Measurements from ENCODE around the gene PLXNA4.

The PLXNA4 gene

GRCh38 chr7:132568962-132569361 lies 7.3 kb downstream of the PLXNA4 start:
- DNase-seq (ENCODE audit: low spot score): no peak
- CTCF ChIA-PET: no interaction called here
- no peak for TF ChIP-seq CTCF (conservative IDR thresholded peaks at IDR 0.05; ENCODE audit: low read depth)
- no peak overlapping the region for H3K27ac ChIP-seq
- POLR2A ChIA-PET (ENCODE audit: low non-redundant PET): no interaction called here

GRCh38 chr7:132565885-132566284 lies 10.4 kb downstream of the PLXNA4 start:
- ChIA-PET CTCF (interaction anchor here (1.1 kb wide), 1 partner anchor 247 kb away, joined by 5 read pairs; no protein-coding TSS in a partner anchor), POLR2A (ENCODE audit: low non-redundant PET) (no interaction called here)
- H3K27ac ChIP-seq: no peak overlapping the region
- no peak for DNase-seq (ENCODE audit: low spot score)
- no peak for TF ChIP-seq CTCF (conservative IDR thresholded peaks at IDR 0.05; ENCODE audit: low read depth)

- ChIA-PET CTCF (interaction anchor here (1.1 kb wide), 1 partner anchor 247 kb away, joined by 5 read pairs; no protein-coding TSS in a partner anchor), POLR2A (ENCODE audit: low non-redundant PET) (no interaction called here)
- TF ChIP-seq CTCF (conservative IDR thresholded peaks at IDR 0.05; ENCODE audit: low read depth): no peak
- no peak for DNase-seq (ENCODE audit: low spot score)
- no peak overlapping the region for H3K27ac ChIP-seq
Observed at GRCh38 chr7:132565441-132565840, 10.8 kb downstream of the PLXNA4 start.

- DNase-seq (ENCODE audit: low spot score): no peak
- POLR2A ChIA-PET (ENCODE audit: low non-redundant PET): no interaction called here
- CTCF ChIA-PET: interaction anchor here (1.1 kb wide), 1 partner anchor 246 kb away, joined by 5 read pairs; no protein-coding TSS in a partner anchor
- no peak for TF ChIP-seq CTCF (conservative IDR thresholded peaks at IDR 0.05; ENCODE audit: low read depth)
- no peak overlapping the region for H3K27ac ChIP-seq
Observed at GRCh38 chr7:132564849-132565248, 11.4 kb downstream of the PLXNA4 start.

- TF ChIP-seq CTCF (conservative IDR thresholded peaks at IDR 0.05; ENCODE audit: low read depth): no peak
- ChIA-PET POLR2A (ENCODE audit: low non-redundant PET) (no interaction called here), CTCF (no interaction called here)
- no peak overlapping the region for H3K27ac ChIP-seq
- no peak for DNase-seq (ENCODE audit: low spot score)
Observed at GRCh38 chr7:132564090-132564489, 12.2 kb downstream of the PLXNA4 start.

GRCh38 chr7:132562690-132563089 lies 13.6 kb downstream of the PLXNA4 start:
- no peak for DNase-seq (ENCODE audit: low spot score)
- H3K27ac ChIP-seq: no peak overlapping the region
- CTCF ChIA-PET: no interaction called here
- TF ChIP-seq CTCF (conservative IDR thresholded peaks at IDR 0.05; ENCODE audit: low read depth): no peak
- POLR2A ChIA-PET (ENCODE audit: low non-redundant PET): no interaction called here

GRCh38 chr7:132561763-132562162 lies 14.5 kb downstream of the PLXNA4 start:
- POLR2A ChIA-PET (ENCODE audit: low non-redundant PET): no interaction called here
- H3K27ac ChIP-seq: no peak overlapping the region
- CTCF ChIA-PET: no interaction called here
- no peak for DNase-seq (ENCODE audit: low spot score)
- TF ChIP-seq CTCF (conservative IDR thresholded peaks at IDR 0.05; ENCODE audit: low read depth): no peak
